BJ (cell line): ENCODE results near the gene CANT1. TPM values are rescaled to one million over a fixed set of nuclear protein-coding genes. Genes with fewer than 3 reads are reported as not detected.

Experiments used
- CTCF ChIA-PET: fragments of 350-600 bp; formaldehyde crosslinking; extraction: SDS; loops from one replicate; lab custom pipeline; 2021; ENCODE audit warnings: antibody characterized with exemption, inconsistent platforms; lab: Yijun Ruan, JAX
- POLR2A ChIA-PET: fragments of 300-600 bp; sonication (Branson Sonifier 250); formaldehyde crosslinking; extraction: SDS; loops from one replicate; lab custom pipeline; 2021; ENCODE audit warnings: antibody characterized with exemption; lab: Charles Lee
- DNase-seq: peaks from one replicate; pipeline ENCODE4 v3.0.0-alpha.2; 2011; ENCODE audit warnings: low read depth
- H3K27me3 ChIP-seq: 2 replicates; pipeline ENCODE4 v1.6.0; 2011; ENCODE audit warnings: low read length; ENCODE audit not compliant: control insufficient read depth, insufficient read depth
- H3K36me3 ChIP-seq: 2 replicates; pipeline ENCODE4 v1.5.1; 2011; ENCODE audit warnings: low read length; ENCODE audit not compliant: control insufficient read depth, insufficient read depth
- H3K4me3 ChIP-seq: 2 replicates; pipeline ENCODE4 v1.5.1; 2011; ENCODE audit warnings: low read depth, mild to moderate bottlenecking, control low read depth, low read length
- polyA plus RNA-seq: library from polyadenylated mRNA; depleted of rRNA; stranded (reverse); fragments of >200 nt; gene quantifications from 2 replicates; pipeline ENCODE4 v1.2.3, GENCODE V29; 2011
- TF ChIP-seq, protein P1 (sequence below): IDR thresholded peaks from 2 replicates; pipeline ENCODE4 v1.5.1; 2011; ENCODE audit warnings: low read depth, mild to moderate bottlenecking, control low read depth, inconsistent platforms, low read length, moderate library complexity; ENCODE audit not compliant: insufficient read depth

CANT1 gene
- polyA plus RNA-seq, 1 experiment = 83.5 TPM

DNA sequence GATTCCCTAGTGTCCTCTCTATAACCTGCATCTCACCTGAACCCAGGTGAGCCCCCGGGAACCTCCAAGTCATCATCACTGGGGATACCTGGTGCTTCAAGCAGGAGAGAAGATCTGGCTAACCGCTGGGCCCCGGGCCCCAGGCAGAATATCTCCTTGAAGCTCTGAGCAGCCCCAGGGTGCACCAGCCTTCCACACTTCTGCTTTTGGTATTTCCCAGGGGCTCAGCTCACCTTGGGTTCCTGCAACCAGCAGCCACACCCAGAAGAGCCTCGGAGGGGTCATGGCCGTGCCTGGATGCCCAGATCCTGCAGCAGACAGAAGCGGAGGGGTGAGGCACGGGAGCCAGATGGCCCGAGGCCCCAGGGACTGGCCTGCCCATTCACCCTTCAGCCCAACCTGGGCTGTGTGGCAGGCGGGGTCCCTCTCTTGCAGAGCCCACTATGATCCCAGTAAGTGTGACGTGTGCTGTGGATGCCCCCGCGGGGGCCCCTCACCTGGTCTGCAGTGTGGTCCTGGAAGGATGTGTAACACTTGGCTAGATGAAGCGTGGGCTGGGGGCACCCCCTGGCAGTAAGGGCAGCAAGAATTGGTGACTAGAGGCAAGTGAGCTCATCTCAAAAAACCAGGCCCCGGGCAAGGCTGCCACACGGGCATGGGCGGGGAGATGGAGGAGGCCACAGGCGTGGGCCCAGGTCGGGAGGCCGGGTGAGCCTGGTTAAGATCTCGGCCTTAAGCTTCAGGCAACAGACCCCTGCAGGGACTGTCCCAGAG, 32.5 kb downstream of the CANT1 start:
- Histone ChIP-seq H3K4me3 (no peak overlapping the region), H3K36me3 (0 out of 2 replicates have a peak, but pooled peaks cover 1% of the 10 kb centered on the region), H3K27me3 (no peaks in the 10 kb centered on the region)
- TF ChIP-seq, protein P1, sequence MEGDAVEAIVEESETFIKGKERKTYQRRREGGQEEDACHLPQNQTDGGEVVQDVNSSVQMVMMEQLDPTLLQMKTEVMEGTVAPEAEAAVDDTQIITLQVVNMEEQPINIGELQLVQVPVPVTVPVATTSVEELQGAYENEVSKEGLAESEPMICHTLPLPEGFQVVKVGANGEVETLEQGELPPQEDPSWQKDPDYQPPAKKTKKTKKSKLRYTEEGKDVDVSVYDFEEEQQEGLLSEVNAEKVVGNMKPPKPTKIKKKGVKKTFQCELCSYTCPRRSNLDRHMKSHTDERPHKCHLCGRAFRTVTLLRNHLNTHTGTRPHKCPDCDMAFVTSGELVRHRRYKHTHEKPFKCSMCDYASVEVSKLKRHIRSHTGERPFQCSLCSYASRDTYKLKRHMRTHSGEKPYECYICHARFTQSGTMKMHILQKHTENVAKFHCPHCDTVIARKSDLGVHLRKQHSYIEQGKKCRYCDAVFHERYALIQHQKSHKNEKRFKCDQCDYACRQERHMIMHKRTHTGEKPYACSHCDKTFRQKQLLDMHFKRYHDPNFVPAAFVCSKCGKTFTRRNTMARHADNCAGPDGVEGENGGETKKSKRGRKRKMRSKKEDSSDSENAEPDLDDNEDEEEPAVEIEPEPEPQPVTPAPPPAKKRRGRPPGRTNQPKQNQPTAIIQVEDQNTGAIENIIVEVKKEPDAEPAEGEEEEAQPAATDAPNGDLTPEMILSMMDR = no peak
- ChIA-PET POLR2A (no interaction called here), CTCF (no interaction called here)
- no peak for DNase-seq

DNA sequence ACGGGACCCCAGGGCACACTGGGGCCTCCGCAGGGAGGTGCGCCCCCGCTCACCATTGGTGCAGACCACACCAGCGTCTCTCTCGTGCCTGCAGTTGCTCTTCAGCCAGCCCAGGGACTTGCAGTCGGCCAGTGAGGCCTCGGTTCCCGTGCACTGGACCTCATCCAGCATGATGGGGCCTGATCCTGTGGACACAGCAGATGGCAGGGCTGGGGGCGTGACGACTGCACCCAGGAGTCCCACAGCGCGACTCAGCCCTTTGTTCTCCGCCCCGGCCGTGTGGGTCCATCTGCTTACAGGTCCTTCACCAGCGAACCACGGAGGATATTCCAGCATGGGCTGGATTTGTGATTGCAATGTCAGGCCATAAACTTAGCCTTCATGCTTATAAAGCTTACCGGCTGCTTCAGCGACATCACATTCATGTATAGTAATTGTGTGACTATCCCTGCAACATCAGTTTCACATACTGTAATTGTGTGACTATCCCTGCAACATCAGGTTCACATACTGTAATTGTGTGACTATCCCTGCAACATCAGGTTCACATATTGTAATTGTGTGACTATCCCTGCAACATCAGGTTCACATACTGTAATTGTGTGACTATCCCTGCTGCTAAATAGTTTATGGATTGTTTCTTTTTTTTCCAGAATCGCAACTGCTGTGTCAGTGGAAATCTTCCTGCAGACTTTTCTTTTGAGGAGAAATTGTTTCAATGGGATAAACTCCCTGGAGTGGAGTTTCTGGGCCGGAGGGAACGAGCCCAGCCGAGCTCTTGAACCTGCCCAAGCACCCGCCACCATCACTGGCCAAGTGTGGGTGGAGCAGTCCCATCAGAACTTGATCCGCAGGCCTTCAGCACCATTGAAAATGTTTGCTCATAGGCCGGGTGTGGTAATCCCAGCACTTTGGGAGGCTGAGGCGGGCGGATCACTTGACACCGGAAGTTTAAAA, 34.7 kb downstream of the CANT1 start:
- Histone ChIP-seq H3K4me3 (no peak overlapping the region), H3K27me3 (no peaks in the 10 kb centered on the region), H3K36me3 (0 out of 2 replicates have a peak, but pooled peaks cover 1% of the 10 kb centered on the region)
- ChIA-PET POLR2A (no interaction called here), CTCF (interaction anchor here (1.2 to 3.8 kb wide), 2 partner anchors 62 to 109 kb away, joined by 4 to 14 read pairs; no protein-coding TSS in a partner anchor)
- peak; percentile 68 for DNase-seq
- TF ChIP-seq, protein P1 = no peak

DNA sequence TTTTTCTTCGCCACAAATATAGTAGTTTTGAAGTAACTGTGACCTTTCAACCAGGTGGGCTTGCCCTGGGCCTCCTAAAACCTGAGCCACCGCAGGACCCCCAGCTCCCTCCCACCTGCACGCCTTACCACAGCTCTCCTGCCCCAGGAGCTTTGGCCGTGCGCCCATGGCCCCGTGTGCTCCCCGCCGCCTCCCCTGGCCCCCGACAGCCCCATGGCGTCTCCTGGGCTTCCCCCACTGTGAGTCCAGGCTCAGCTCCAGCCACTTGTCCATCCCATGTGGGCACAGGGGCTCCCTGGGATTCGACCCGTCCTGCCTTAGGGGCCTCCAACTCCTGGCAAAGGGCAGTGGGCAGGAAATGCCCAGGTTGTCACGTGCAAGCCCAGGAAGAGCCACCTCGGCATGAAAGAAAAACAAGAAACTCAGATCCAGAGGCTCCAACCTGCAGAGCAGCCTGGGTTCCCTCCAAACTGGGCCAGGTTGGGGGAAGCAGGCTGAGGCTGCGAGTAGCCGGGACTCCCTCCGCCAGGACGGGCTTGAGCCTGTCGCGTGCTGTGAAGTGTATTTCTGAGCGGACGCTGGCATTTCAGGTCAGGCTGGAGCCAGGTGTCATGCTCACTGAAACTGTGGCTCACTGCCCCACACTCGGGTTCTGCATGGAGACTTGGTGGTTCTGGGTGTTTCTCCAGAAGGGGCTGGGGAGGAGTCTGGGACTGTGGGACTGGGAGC, 35.6 kb downstream of the CANT1 start:
- ChIA-PET POLR2A (no interaction called here), CTCF (interaction anchor here (1.8 to 3.8 kb wide), 3 partner anchors 90 to 108 kb away, joined by 5 to 27 read pairs (median 14); no protein-coding TSS in a partner anchor)
- Histone ChIP-seq H3K36me3 (0 out of 2 replicates have a peak, but pooled peaks cover 1% of the 10 kb centered on the region), H3K4me3 (no peak overlapping the region), H3K27me3 (no peaks in the 10 kb centered on the region)
- DNase-seq = no peak
- TF ChIP-seq, protein P1 = no peak

DNA sequence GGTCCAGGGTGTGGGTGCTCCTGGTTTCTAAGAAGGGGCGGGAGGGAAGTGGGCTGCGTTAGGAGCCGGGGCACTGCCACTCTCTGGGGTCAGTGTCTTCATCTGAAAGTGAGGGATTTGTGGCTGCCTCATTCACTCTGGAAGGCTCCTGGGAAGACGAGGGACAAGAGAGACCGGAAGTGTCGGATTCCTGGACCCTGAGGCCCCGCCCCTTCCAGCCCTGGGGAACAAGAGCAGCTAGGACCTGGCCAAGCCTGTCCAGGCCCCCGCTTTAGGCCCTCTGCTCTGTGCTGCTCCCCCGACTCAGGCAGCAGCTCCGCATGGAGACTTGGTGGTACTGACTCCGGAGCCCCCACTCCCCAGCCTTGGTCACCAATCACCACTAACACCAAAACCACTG, 36.4 kb downstream of the CANT1 start:
- Histone ChIP-seq H3K27me3 (no peaks in the 10 kb centered on the region), H3K4me3 (no peak overlapping the region), H3K36me3 (0 out of 2 replicates have a peak, but pooled peaks cover 1% of the 10 kb centered on the region)
- CTCF ChIA-PET = interaction anchor here (1.8 to 3.8 kb wide), 3 partner anchors 90 to 107 kb away, joined by 5 to 27 read pairs (median 14); no protein-coding TSS in a partner anchor
- TF ChIP-seq, protein P1 = no peak
- POLR2A ChIA-PET = no interaction called here
- DNase-seq = no peak
